Suprapubic skin (tissue), 4 donors: ENCODE results near the gene ACKR3.

Source experiments
- CTCF ChIP-seq, 2 donors: fragments of 200-600 bp in 1 of 2; fragments of 450-650 bp in 1 of 2; sonication (generic) in 1 of 2; IDR thresholded peaks; one replicate each; pipeline ENCODE4 v1.5.1; 2016 to 2019; ENCODE audit warnings: antibody characterized with exemption in 2 of 2, mild to moderate bottlenecking in 1 of 2, moderate library complexity in 1 of 2
- EP300 ChIP-seq: sonication (generic); formaldehyde crosslinking; IDR thresholded peaks from one replicate; pipeline ENCODE4 v1.6.1; 2017; ENCODE audit warnings: antibody characterized with exemption
- POLR2A ChIP-seq, 2 donors: fragments of 450-650 bp; IDR thresholded peaks; one replicate each; pipeline ENCODE4 v1.6.1; 2017; ENCODE audit warnings: antibody characterized with exemption in 2 of 2, mild to moderate bottlenecking in 2 of 2, moderate library complexity in 2 of 2
- POLR2AphosphoS5 ChIP-seq, 3 donors: sonication (generic); formaldehyde crosslinking; IDR thresholded peaks; one replicate each; pipeline ENCODE4 v1.6.1; 2017; ENCODE audit warnings: antibody characterized with exemption in 3 of 3

GRCh38 chr2:236561874-236562273 lies 7.8 kb upstream of the ACKR3 start:
- TF ChIP-seq POLR2AphosphoS5 (IDR thresholded peaks at IDR 0.05) (no peak), CTCF (IDR thresholded peaks at IDR 0.05) (no peak), POLR2A (IDR thresholded peaks at IDR 0.05) (no peak), EP300 (no peak)
